ENCODE measurements around the gene RGL4. TPM values are rescaled to one million over a fixed set of nuclear protein-coding genes. Genes with fewer than 3 reads are reported as not detected.

RGL4 gene
- total and polyA plus RNA-seq, 2 of the 13 experiments (the other 11 are each of a cell fraction or from before 2014, with no cell fraction given), result not detected

DNA sequence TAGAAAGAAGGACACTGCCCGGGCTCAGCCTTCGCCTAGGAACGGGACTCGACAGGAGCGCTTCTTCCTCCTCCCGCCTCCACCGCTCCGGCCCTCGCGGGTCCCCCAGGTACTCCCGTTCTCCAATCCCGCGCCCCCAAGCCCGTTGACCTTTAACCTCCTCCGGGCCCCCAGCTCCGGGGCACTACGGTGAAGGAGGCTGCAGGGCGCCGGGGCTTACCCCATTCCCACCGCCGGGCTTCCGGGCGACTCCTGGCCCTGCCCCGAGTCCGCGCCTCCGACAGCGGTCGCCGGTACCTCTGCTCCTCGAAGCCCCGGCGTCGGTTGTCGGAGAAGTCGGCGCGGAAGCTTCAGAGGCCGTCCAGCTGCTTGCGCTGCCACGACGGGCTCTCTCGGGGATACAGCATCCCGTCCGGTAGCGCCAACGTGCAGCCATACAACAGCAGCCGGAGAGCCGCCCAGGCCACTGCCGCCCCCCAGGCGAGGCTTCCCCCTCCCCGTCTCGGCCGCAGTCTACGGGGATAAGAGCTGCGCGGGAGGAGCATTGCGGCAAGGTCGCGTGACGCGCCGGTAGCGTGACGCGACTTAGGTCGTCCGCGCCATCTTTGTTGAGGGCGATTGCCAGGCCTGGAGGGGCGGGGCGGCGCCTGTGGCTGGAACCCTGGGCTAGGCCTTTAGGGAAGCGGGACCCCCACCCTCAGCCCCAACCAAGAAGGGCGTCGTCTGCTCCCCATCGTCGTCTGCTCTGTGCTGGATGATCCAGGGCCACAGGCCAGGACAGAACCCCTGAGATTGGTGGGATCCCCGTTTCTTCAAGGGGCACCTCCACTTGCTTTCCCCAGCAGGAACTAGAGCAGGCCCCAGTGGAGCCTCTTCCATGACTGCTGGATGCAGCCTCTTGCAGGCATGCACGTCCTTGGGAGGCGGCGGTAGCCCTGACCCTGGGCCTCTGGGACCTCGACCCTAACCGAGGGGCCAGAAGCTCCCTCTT, 26.3 kb downstream of the RGL4 start (continued):
- TF ChIP-seq, protein P1, sequence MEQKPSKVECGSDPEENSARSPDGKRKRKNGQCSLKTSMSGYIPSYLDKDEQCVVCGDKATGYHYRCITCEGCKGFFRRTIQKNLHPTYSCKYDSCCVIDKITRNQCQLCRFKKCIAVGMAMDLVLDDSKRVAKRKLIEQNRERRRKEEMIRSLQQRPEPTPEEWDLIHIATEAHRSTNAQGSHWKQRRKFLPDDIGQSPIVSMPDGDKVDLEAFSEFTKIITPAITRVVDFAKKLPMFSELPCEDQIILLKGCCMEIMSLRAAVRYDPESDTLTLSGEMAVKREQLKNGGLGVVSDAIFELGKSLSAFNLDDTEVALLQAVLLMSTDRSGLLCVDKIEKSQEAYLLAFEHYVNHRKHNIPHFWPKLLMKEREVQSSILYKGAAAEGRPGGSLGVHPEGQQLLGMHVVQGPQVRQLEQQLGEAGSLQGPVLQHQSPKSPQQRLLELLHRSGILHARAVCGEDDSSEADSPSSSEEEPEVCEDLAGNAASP (CRISPR knock-in tag; IDR thresholded peaks at IDR 0.05; ENCODE audit: borderline replicate concordance), result peak; percentile 61; the same call in 1 of the 2 replicates
- TF ChIP-seq TEAD2 (CRISPR knock-in tag; IDR thresholded peaks at IDR 0.05), result no peak
- no peak for TF ChIP-seq ZNF33A (CRISPR knock-in tag; IDR thresholded peaks at IDR 0.05; ENCODE audit: borderline replicate concordance)
- TF ChIP-seq ZNF614 (CRISPR knock-in tag; IDR thresholded peaks at IDR 0.05; ENCODE audit: borderline replicate concordance), result peak; percentile 59; the same call in 1 of the 2 replicates
- peak; percentile 67; the same call in 1 of the 2 replicates for TF ChIP-seq KAT7 (CRISPR knock-in tag; IDR thresholded peaks at IDR 0.05; ENCODE audit: borderline replicate concordance)
- TF ChIP-seq DNMT3B (CRISPR knock-in tag; conservative IDR thresholded peaks at IDR 0.05), result no peak
- TF ChIP-seq RCOR2 (CRISPR knock-in tag; IDR thresholded peaks at IDR 0.05), result no peak
- TF ChIP-seq ZNF780A (CRISPR knock-in tag; IDR thresholded peaks at IDR 0.05), result peak; percentile 75; the same call in 1 of the 2 replicates
- peak; percentile 49; the same call in 1 of the 2 replicates for TF ChIP-seq SSRP1 (CRISPR knock-in tag; IDR thresholded peaks at IDR 0.05)
- TF ChIP-seq, protein P2, sequence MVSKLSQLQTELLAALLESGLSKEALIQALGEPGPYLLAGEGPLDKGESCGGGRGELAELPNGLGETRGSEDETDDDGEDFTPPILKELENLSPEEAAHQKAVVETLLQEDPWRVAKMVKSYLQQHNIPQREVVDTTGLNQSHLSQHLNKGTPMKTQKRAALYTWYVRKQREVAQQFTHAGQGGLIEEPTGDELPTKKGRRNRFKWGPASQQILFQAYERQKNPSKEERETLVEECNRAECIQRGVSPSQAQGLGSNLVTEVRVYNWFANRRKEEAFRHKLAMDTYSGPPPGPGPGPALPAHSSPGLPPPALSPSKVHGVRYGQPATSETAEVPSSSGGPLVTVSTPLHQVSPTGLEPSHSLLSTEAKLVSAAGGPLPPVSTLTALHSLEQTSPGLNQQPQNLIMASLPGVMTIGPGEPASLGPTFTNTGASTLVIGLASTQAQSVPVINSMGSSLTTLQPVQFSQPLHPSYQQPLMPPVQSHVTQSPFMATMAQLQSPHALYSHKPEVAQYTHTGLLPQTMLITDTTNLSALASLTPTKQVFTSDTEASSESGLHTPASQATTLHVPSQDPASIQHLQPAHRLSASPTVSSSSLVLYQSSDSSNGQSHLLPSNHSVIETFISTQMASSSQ (IDR thresholded peaks at IDR 0.05; ENCODE audit: low read depth), result no peak
- TF ChIP-seq, protein P2 (CRISPR knock-in tag; IDR thresholded peaks at IDR 0.05; ENCODE audit: borderline replicate concordance), result peak; percentile 80
- TF ChIP-seq ZNF619 (CRISPR knock-in tag; IDR thresholded peaks at IDR 0.05), result no peak
- TF ChIP-seq ZFP62 (CRISPR knock-in tag; IDR thresholded peaks at IDR 0.05), result no peak
- no peak; the same call in 1 of the 2 replicates for TF ChIP-seq SOX5 (CRISPR knock-in tag; IDR thresholded peaks at IDR 0.05; ENCODE audit: borderline replicate concordance)
- TF ChIP-seq MTA1 (CRISPR knock-in tag; IDR thresholded peaks at IDR 0.05; ENCODE audit: borderline replicate concordance), result no peak
- no peak for TF ChIP-seq HNRNPUL1 (IDR thresholded peaks at IDR 0.05; ENCODE audit: low read depth, low read length)
- TF ChIP-seq, protein P3, sequence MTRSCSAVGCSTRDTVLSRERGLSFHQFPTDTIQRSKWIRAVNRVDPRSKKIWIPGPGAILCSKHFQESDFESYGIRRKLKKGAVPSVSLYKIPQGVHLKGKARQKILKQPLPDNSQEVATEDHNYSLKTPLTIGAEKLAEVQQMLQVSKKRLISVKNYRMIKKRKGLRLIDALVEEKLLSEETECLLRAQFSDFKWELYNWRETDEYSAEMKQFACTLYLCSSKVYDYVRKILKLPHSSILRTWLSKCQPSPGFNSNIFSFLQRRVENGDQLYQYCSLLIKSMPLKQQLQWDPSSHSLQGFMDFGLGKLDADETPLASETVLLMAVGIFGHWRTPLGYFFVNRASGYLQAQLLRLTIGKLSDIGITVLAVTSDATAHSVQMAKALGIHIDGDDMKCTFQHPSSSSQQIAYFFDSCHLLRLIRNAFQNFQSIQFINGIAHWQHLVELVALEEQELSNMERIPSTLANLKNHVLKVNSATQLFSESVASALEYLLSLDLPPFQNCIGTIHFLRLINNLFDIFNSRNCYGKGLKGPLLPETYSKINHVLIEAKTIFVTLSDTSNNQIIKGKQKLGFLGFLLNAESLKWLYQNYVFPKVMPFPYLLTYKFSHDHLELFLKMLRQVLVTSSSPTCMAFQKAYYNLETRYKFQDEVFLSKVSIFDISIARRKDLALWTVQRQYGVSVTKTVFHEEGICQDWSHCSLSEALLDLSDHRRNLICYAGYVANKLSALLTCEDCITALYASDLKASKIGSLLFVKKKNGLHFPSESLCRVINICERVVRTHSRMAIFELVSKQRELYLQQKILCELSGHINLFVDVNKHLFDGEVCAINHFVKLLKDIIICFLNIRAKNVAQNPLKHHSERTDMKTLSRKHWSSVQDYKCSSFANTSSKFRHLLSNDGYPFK (CRISPR knock-in tag; IDR thresholded peaks at IDR 0.05; ENCODE audit: borderline replicate concordance), result peak; percentile 78; the same call in 1 of the 2 replicates
- TF ChIP-seq ARHGAP35 (CRISPR knock-in tag; IDR thresholded peaks at IDR 0.05; ENCODE audit: borderline replicate concordance), result peak; percentile 41; the same call in 1 of the 2 replicates
- TF ChIP-seq TAF1 (CRISPR knock-in tag; IDR thresholded peaks at IDR 0.05), result peak; percentile 83
- peak; percentile 37 for TF ChIP-seq U2AF1 (optimal IDR thresholded peaks at IDR 0.05; ENCODE audit: low read depth, low read length)
- peak; percentile 81; the same call in 1 of the 2 replicates for TF ChIP-seq ZNF564 (CRISPR knock-in tag; IDR thresholded peaks at IDR 0.05)
